GM23338 (cell line): ENCODE results near the gene IVD. TPM values are rescaled to one million over a fixed set of nuclear protein-coding genes. Genes with fewer than 3 reads are reported as not detected.

Experiments used
- ATAC-seq: fragments of 200-7000 bp; cut with Tn5 transposase; 3 replicates; pipeline ENCODE4 v1.9.1; 2020
- DNase-seq: peaks from one replicate; pipeline ENCODE4 v3.0.0-alpha.2; 2015; ENCODE audit warnings: low spot score
- H2AFZ ChIP-seq: fragments of 200-600 bp; sonication (generic); 2 replicates; pipeline ENCODE4 v1.8.0; 2016; ENCODE audit warnings: antibody characterized with exemption, mild to moderate bottlenecking, moderate library complexity
- H3F3A ChIP-seq: fragments of 200-600 bp; sonication (generic); replicated peaks from 2 replicates; pipeline ENCODE4 v1.8.0; 2017; ENCODE audit warnings: antibody characterized with exemption, mixed run types, low read depth
- H3K27ac ChIP-seq: fragments of 200-600 bp; sonication (generic); 2 replicates; pipeline ENCODE4 v1.6.1; 2016; ENCODE audit warnings: low read depth
- H3K27me3 ChIP-seq: fragments of 200-600 bp; sonication (generic); 2 replicates; pipeline ENCODE4 v1.8.0; 2016; ENCODE audit warnings: mild to moderate bottlenecking, mixed run types, moderate library complexity; ENCODE audit not compliant: insufficient read depth
- H3K36me3 ChIP-seq: fragments of 200-600 bp; sonication (generic); 2 replicates; pipeline ENCODE4 v1.8.0; 2016; ENCODE audit warnings: mild to moderate bottlenecking; ENCODE audit not compliant: insufficient read depth
- H3K4me1 ChIP-seq: fragments of 200-600 bp; sonication (generic); 2 replicates; pipeline ENCODE4 v1.8.0; 2016; ENCODE audit warnings: mild to moderate bottlenecking, moderate library complexity; ENCODE audit not compliant: insufficient read depth
- H3K4me2 ChIP-seq: fragments of 200-600 bp; sonication (generic); 2 replicates; pipeline ENCODE4 v1.7.1; 2017; ENCODE audit warnings: mixed run types
- H3K4me3 ChIP-seq: fragments of 200-600 bp; sonication (generic); 2 replicates; pipeline ENCODE4 v1.6.1; 2016; ENCODE audit warnings: mixed run types
- H3K79me2 ChIP-seq: fragments of 200-600 bp; sonication (generic); replicated peaks from 2 replicates; pipeline ENCODE4 v1.8.0; 2017; ENCODE audit warnings: mild to moderate bottlenecking; ENCODE audit not compliant: insufficient read depth
- H3K9me2 ChIP-seq: fragments of 200-600 bp; sonication (generic); 2 replicates; pipeline ENCODE4 v1.8.0; 2017; ENCODE audit not compliant: insufficient read depth
- H4K20me1 ChIP-seq: fragments of 200-600 bp; sonication (generic); replicated peaks from 2 replicates; pipeline ENCODE4 v1.8.0; 2017; ENCODE audit warnings: mild to moderate bottlenecking; ENCODE audit not compliant: insufficient read depth
- H3K27ac Mint-ChIP-seq: 2 replicates; pipeline ENCODE4 v1.8.0; 2020; ENCODE audit warnings: inconsistent platforms, mild to moderate bottlenecking, moderate library complexity, mixed read lengths
- H3K27me3 Mint-ChIP-seq: 3 replicates; pipeline ENCODE4 v1.8.0; 2022; ENCODE audit warnings: low read depth, mild to moderate bottlenecking, moderate library complexity, mixed read lengths, inconsistent platforms; ENCODE audit not compliant: insufficient read depth, poor library complexity
- H3K36me3 Mint-ChIP-seq: 3 replicates; pipeline ENCODE4 v1.8.0; 2021; ENCODE audit warnings: low read depth, mild to moderate bottlenecking, inconsistent platforms, moderate library complexity, mixed read lengths
- H3K4me1 Mint-ChIP-seq: 3 replicates; pipeline ENCODE4 v1.8.0; 2020; ENCODE audit warnings: mild to moderate bottlenecking, inconsistent platforms, mixed read lengths
- H3K4me3 Mint-ChIP-seq: 3 replicates; pipeline ENCODE4 v1.8.0; 2021; ENCODE audit warnings: moderate library complexity, mild to moderate bottlenecking, inconsistent platforms, mixed read lengths
- H3K9me3 Mint-ChIP-seq: 3 replicates; pipeline ENCODE4 v1.8.0; 2020; ENCODE audit warnings: moderate library complexity, mild to moderate bottlenecking, inconsistent platforms, mixed read lengths
- CREB1 ChIP-seq: fragments of 250-450 bp; sonication (Bioruptor Pico); IDR thresholded peaks from 2 replicates; pipeline ENCODE4 v1.5.0; 2020; ENCODE audit warnings: low read depth, mild to moderate bottlenecking, moderate library complexity
- ETS1 ChIP-seq: IDR thresholded peaks from 2 replicates; pipeline ENCODE4 v1.6.1; 2016; ENCODE audit warnings: antibody characterized with exemption
- EZH2phosphoT487 ChIP-seq: fragments of 200-600 bp; sonication (generic); IDR thresholded peaks from one replicate; pipeline ENCODE4 v1.8.1; 2018; ENCODE audit warnings: antibody characterized with exemption; ENCODE audit not compliant: unreplicated experiment
- JUNB ChIP-seq: IDR thresholded peaks from one replicate; pipeline ENCODE4 v1.6.1; 2016; ENCODE audit warnings: antibody characterized with exemption; ENCODE audit not compliant: unreplicated experiment
- NANOG ChIP-seq: IDR thresholded peaks from 2 replicates; pipeline ENCODE4 v1.6.1; 2016; ENCODE audit warnings: antibody characterized with exemption, borderline replicate concordance
- POLR2AphosphoS5 ChIP-seq: IDR thresholded peaks from 2 replicates; pipeline ENCODE4 v1.6.1; 2016; ENCODE audit warnings: antibody characterized with exemption, low read depth
- STAT1 ChIP-seq: IDR thresholded peaks from one replicate; pipeline ENCODE4 v1.6.1; 2016; ENCODE audit warnings: antibody characterized with exemption; ENCODE audit not compliant: unreplicated experiment
- ZNF114 ChIP-seq: fragments of 250-450 bp; sonication (Bioruptor Pico); IDR thresholded peaks from 2 replicates; pipeline ENCODE4 v1.5.0; 2020; ENCODE audit warnings: mild to moderate bottlenecking, moderate library complexity
- ZNF331 ChIP-seq: fragments of 250-450 bp; sonication (Bioruptor Pico); IDR thresholded peaks from 2 replicates; pipeline ENCODE4 v1.5.0; 2020; ENCODE audit warnings: low read depth, mild to moderate bottlenecking, moderate library complexity
- polyA plus RNA-seq: library from polyadenylated mRNA; unstranded; fragments of >200 nt; fragmentation: Nextera tagmentation; extraction: Ambion mirVana; gene quantifications from 2 replicates; pipeline ENCODE4 v1.2.1, GENCODE V29; 2016
- total RNA-seq: library from RNA; depleted of rRNA; stranded (reverse); fragments of >200 nt; shearing (Covaris generic); gene quantifications from 2 replicates; pipeline ENCODE4 v1.2.3, GENCODE V29; 2014
- TF ChIP-seq, protein P1 (sequence below): fragments of 250-450 bp; sonication (Bioruptor Pico); IDR thresholded peaks from 2 replicates; pipeline ENCODE4 v1.5.0; 2020; ENCODE audit warnings: mild to moderate bottlenecking, moderate library complexity
- TF ChIP-seq, protein P2 (sequence below): IDR thresholded peaks from one replicate; pipeline ENCODE4 v1.6.1; 2018; ENCODE audit warnings: antibody characterized with exemption; ENCODE audit not compliant: unreplicated experiment

IVD gene
- total and polyA plus RNA-seq, 2 experiments from 2014 or later = 54.1 to 75.4 TPM

GRCh38 chr15:40360015-40360414 is 45.6 kb upstream of the IVD start:
- Mint-ChIP-seq H3K36me3 (no peaks in the 10 kb centered on the region; the same call in 2 of the 3 replicates), H3K4me3 (peak overlapping the region; percentile 76; the same call in 1 of the 3 replicates), H3K27ac (no peak overlapping the region), H3K27me3 (peaks cover 16% of the 10 kb centered on the region), H3K9me3 (peaks cover 3% of the 10 kb centered on the region; the same call in 1 of the 3 replicates), H3K4me1 (peaks cover 20% of the 10 kb centered on the region)
- peaks cover 13% of the 10 kb centered on the region for H3K4me1 ChIP-seq
- H3K79me2 ChIP-seq = no peaks in the 10 kb centered on the region
- H3K36me3 ChIP-seq = no peaks in the 10 kb centered on the region
- H3K4me2 ChIP-seq = no peak overlapping the region
- H3F3A ChIP-seq = peaks cover 17% of the 10 kb centered on the region
- no peak for DNase-seq
- no peak overlapping the region for H2AFZ ChIP-seq
- TF ChIP-seq, protein P1, sequence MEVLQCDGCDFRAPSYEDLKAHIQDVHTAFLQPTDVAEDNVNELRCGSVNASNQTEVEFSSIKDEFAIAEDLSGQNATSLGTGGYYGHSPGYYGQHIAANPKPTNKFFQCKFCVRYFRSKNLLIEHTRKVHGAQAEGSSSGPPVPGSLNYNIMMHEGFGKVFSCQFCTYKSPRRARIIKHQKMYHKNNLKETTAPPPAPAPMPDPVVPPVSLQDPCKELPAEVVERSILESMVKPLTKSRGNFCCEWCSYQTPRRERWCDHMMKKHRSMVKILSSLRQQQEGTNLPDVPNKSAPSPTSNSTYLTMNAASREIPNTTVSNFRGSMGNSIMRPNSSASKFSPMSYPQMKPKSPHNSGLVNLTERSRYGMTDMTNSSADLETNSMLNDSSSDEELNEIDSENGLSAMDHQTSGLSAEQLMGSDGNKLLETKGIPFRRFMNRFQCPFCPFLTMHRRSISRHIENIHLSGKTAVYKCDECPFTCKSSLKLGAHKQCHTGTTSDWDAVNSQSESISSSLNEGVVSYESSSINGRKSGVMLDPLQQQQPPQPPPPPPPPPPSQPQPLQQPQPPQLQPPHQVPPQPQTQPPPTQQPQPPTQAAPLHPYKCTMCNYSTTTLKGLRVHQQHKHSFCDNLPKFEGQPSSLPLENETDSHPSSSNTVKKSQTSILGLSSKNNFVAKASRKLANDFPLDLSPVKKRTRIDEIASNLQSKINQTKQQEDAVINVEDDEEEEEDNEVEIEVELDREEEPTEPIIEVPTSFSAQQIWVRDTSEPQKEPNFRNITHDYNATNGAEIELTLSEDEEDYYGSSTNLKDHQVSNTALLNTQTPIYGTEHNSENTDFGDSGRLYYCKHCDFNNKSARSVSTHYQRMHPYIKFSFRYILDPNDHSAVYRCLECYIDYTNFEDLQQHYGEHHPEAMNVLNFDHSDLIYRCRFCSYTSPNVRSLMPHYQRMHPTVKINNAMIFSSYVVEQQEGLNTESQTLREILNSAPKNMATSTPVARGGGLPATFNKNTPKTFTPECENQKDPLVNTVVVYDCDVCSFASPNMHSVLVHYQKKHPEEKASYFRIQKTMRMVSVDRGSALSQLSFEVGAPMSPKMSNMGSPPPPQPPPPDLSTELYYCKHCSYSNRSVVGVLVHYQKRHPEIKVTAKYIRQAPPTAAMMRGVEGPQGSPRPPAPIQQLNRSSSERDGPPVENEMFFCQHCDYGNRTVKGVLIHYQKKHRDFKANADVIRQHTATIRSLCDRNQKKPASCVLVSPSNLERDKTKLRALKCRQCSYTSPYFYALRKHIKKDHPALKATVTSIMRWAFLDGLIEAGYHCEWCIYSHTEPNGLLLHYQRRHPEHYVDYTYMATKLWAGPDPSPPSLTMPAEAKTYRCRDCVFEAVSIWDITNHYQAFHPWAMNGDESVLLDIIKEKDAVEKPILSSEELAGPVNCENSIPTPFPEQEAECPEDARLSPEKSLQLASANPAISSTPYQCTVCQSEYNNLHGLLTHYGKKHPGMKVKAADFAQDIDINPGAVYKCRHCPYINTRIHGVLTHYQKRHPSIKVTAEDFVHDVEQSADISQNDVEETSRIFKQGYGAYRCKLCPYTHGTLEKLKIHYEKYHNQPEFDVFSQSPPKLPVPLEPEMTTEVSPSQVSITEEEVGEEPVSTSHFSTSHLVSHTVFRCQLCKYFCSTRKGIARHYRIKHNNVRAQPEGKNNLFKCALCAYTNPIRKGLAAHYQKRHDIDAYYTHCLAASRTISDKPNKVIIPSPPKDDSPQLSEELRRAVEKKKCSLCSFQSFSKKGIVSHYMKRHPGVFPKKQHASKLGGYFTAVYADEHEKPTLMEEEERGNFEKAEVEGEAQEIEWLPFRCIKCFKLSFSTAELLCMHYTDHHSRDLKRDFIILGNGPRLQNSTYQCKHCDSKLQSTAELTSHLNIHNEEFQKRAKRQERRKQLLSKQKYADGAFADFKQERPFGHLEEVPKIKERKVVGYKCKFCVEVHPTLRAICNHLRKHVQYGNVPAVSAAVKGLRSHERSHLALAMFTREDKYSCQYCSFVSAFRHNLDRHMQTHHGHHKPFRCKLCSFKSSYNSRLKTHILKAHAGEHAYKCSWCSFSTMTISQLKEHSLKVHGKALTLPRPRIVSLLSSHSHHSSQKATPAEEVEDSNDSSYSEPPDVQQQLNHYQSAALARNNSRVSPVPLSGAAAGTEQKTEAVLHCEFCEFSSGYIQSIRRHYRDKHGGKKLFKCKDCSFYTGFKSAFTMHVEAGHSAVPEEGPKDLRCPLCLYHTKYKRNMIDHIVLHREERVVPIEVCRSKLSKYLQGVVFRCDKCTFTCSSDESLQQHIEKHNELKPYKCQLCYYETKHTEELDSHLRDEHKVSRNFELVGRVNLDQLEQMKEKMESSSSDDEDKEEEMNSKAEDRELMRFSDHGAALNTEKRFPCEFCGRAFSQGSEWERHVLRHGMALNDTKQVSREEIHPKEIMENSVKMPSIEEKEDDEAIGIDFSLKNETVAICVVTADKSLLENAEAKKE = no peak
- TF ChIP-seq STAT1 (no peak), CREB1 (CRISPR knock-in tag) (no peak), ETS1 (no peak), NANOG (no peak), ZNF331 (CRISPR knock-in tag) (no peak), POLR2AphosphoS5 (no peak), ZNF114 (CRISPR knock-in tag) (no peak), JUNB (no peak), EZH2phosphoT487 (no peak)
- TF ChIP-seq, protein P2, sequence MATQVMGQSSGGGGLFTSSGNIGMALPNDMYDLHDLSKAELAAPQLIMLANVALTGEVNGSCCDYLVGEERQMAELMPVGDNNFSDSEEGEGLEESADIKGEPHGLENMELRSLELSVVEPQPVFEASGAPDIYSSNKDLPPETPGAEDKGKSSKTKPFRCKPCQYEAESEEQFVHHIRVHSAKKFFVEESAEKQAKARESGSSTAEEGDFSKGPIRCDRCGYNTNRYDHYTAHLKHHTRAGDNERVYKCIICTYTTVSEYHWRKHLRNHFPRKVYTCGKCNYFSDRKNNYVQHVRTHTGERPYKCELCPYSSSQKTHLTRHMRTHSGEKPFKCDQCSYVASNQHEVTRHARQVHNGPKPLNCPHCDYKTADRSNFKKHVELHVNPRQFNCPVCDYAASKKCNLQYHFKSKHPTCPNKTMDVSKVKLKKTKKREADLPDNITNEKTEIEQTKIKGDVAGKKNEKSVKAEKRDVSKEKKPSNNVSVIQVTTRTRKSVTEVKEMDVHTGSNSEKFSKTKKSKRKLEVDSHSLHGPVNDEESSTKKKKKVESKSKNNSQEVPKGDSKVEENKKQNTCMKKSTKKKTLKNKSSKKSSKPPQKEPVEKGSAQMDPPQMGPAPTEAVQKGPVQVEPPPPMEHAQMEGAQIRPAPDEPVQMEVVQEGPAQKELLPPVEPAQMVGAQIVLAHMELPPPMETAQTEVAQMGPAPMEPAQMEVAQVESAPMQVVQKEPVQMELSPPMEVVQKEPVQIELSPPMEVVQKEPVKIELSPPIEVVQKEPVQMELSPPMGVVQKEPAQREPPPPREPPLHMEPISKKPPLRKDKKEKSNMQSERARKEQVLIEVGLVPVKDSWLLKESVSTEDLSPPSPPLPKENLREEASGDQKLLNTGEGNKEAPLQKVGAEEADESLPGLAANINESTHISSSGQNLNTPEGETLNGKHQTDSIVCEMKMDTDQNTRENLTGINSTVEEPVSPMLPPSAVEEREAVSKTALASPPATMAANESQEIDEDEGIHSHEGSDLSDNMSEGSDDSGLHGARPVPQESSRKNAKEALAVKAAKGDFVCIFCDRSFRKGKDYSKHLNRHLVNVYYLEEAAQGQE = no peak
- no peaks in the 10 kb centered on the region for H4K20me1 ChIP-seq
- H3K27me3 ChIP-seq = peaks cover 26% of the 10 kb centered on the region
- no peak for ATAC-seq
- no peak overlapping the region for H3K4me3 ChIP-seq
- H3K9me2 ChIP-seq = no peaks in the 10 kb centered on the region
- no peak overlapping the region for H3K27ac ChIP-seq
